HepG2 (cell line): ENCODE data around the gene PTGDR. TPM values are rescaled to one million over a fixed set of nuclear protein-coding genes. Genes with fewer than 3 reads are reported as not detected.

Source experiments
- ATAC-seq: fragments of 200-7000 bp; cut with Tn5 transposase; 3 replicates; pipeline ENCODE4 v1.9.1; 2020; ENCODE audit warnings: mild to moderate bottlenecking, moderate library complexity
- BruUV-seq: library from RNA; stranded (reverse); fragments of 400-500 nt; replicated peaks from 2 replicates; lab custom pipeline; 2021; lab: Mats Ljungman, UMichigan
- CTCF ChIA-PET: fragments of 300-600 bp; formaldehyde crosslinking; extraction: SDS; loops from one replicate; lab custom pipeline; 2021; ENCODE audit warnings: low total read pairs, inconsistent platforms, low intra/inter-chr PET ratio; lab: Yijun Ruan, JAX
- POLR2A ChIA-PET: fragments of 350-600 bp; sonication (Branson Sonifier 250); formaldehyde crosslinking; loops from one replicate; lab custom pipeline; 2020; ENCODE audit warnings: antibody characterized with exemption, inconsistent platforms; lab: Yijun Ruan, JAX
- DNase-seq: peaks from one replicate; pipeline ENCODE4 v3.0.0-alpha.2; 2015; ENCODE audit warnings: low spot score
- FAIRE-seq: peaks from 3 replicates; lab custom pipeline; 2011; peaks lifted over from hg19 to GRCh38; lab: Jason Lieb, UNC
- H2AFZ ChIP-seq: one replicate; pipeline ENCODE4 v1.6.1; 2011; ENCODE audit warnings: low read length, inconsistent platforms
- H3K27ac ChIP-seq: fragments of 300-600 bp; 3 replicates; pipeline ENCODE4 v1.8.0; 2011; ENCODE audit warnings: mixed run types, mild to moderate bottlenecking, mixed read lengths, low read length, inconsistent platforms; ENCODE audit not compliant: insufficient read depth; ENCODE audit errors: extremely low read length
- H3K27me3 ChIP-seq, 2 experiments: fragments of 200-600 bp in 1 of 2; 2 replicates in 1 of 2; 3 replicates in 1 of 2; pipeline versions ENCODE4 v1.6.0 to v1.8.0; 2011; ENCODE audit warnings: low read length in 2 of 2, mild to moderate bottlenecking in 2 of 2, moderate library complexity in 2 of 2, inconsistent platforms in 1 of 2; ENCODE audit not compliant: insufficient read depth in 2 of 2, control insufficient read depth in 1 of 2
- H3K36me3 ChIP-seq, 2 experiments: fragments of 200-600 bp in 1 of 2; replicated peaks in 1 of 2; 2 replicates in 1 of 2; 3 replicates in 1 of 2; pipeline versions ENCODE4 v1.5.1 to v1.8.0; 2011; ENCODE audit warnings: low read length in 2 of 2, inconsistent platforms in 1 of 2; ENCODE audit not compliant: insufficient read depth in 2 of 2, control insufficient read depth in 1 of 2
- H3K4me1 ChIP-seq: 2 replicates; pipeline ENCODE4 v1.5.1; 2012; ENCODE audit warnings: low read length, inconsistent platforms; ENCODE audit not compliant: insufficient read depth
- H3K4me2 ChIP-seq: 2 replicates; pipeline ENCODE4 v1.6.0; 2011; ENCODE audit warnings: low read depth, low read length, inconsistent platforms
- H3K4me3 ChIP-seq, 3 experiments: fragments of 200-600 bp in 1 of 3; sonication (generic), shearing (Covaris generic) in 1 of 3; replicated peaks in 1 of 3; 2 replicates each; pipeline ENCODE4 v1.5.1; 2011 to 2016; ENCODE audit warnings: low read length in 3 of 3, inconsistent platforms in 2 of 3, low read depth in 2 of 3, mild to moderate bottlenecking in 2 of 3, control low read depth in 1 of 3, mixed read lengths in 1 of 3; ENCODE audit not compliant: insufficient read depth in 1 of 3
- H3K79me2 ChIP-seq: one replicate; pipeline ENCODE4 v1.6.1; 2011; ENCODE audit warnings: low read length, inconsistent platforms; ENCODE audit not compliant: insufficient read depth
- H3K9ac ChIP-seq: 2 replicates; pipeline ENCODE4 v1.6.0; 2011; ENCODE audit warnings: mild to moderate bottlenecking, low read depth, low read length, inconsistent platforms; ENCODE audit not compliant: insufficient read depth
- H3K9me3 ChIP-seq: 2 replicates; pipeline ENCODE4 v1.5.1; 2012; ENCODE audit warnings: mild to moderate bottlenecking, low read length
- H4K20me1 ChIP-seq: 2 replicates; pipeline ENCODE4 v1.6.0; 2011; ENCODE audit warnings: inconsistent platforms, mild to moderate bottlenecking, low read length, moderate library complexity; ENCODE audit not compliant: insufficient read depth
- AKAP8 ChIP-seq: sonication (generic); formaldehyde crosslinking; IDR thresholded peaks from 2 replicates; pipeline ENCODE4 v1.5.1; 2020; ENCODE audit warnings: mild to moderate bottlenecking, missing genetic modification reagents
- MAFK ChIP-seq, 2 experiments: IDR thresholded peaks in 1 of 2; conservative IDR thresholded peaks in 1 of 2; 2 replicates each; pipeline ENCODE4 v1.6.1; 2011; ENCODE audit warnings: improper control_type of control experiment in 2 of 2, low read length in 2 of 2
- ZBTB42 ChIP-seq: sonication (generic); formaldehyde crosslinking; IDR thresholded peaks from 2 replicates; pipeline ENCODE4 v1.5.0; 2020; ENCODE audit warnings: mild to moderate bottlenecking, missing genetic modification reagents
- ZFYVE20 ChIP-seq: sonication (generic); formaldehyde crosslinking; IDR thresholded peaks from 2 replicates; pipeline ENCODE4 v1.8.0; 2023; ENCODE audit warnings: low read depth, mild to moderate bottlenecking, moderate library complexity, missing genetic modification reagents, borderline replicate concordance
- ZNF224 ChIP-seq: sonication (generic); formaldehyde crosslinking; IDR thresholded peaks from 2 replicates; pipeline ENCODE4 v1.5.0; 2020; ENCODE audit warnings: mild to moderate bottlenecking, missing genetic modification reagents
- ZNF788 ChIP-seq: sonication (generic); formaldehyde crosslinking; IDR thresholded peaks from 2 replicates; pipeline ENCODE4 v1.5.0; 2020; ENCODE audit warnings: mild to moderate bottlenecking, missing genetic modification reagents, borderline replicate concordance
- WGBS: methylation state at CpG from one replicate; pipeline ENCODE4 v1.1.6; 2017; ENCODE audit warnings: low lambda C conversion rate; 5-methylcytosine and 5-hydroxymethylcytosine counted together
- in situ Hi-C: cut with HindIII; loops from 2 replicates; pipeline ENCODE4 v1.10.0; 2017; ENCODE audit warnings: low pct_unique_long_range_greater_than_20kb; ENCODE audit not compliant: extremely low pct_ligation_motif_present
- intact Hi-C: fragments of 100-400 bp; cut with micrococcal nuclease; formaldehyde crosslinking; loops from one replicate; pipeline ENCODE4 v1.10.0; 2022; ENCODE audit not compliant: unreplicated experiment
- polyA plus RNA-seq, 8 experiments: library from polyadenylated mRNA; depleted of rRNA in 3 of 8; stranded (reverse) in 7 of 8; unstranded in 1 of 8; fragments of >200 nt; fragmentation: Illumina TruSeq in 4 of 8; extraction: Trizol in 4 of 8; gene quantifications; 2 replicates each; pipeline versions ENCODE4 v1.2.1 to v1.2.3, GENCODE V29; 2011 to 2016; ENCODE audit warnings: low read depth in 4 of 8, missing spikeins in 1 of 8, mixed read lengths in 1 of 8; ENCODE audit not compliant: insufficient read depth in 1 of 8
- total RNA-seq, 5 experiments: library from RNA; depleted of rRNA; stranded (reverse); fragments of >200 nt; fragmentation: Illumina TruSeq; extraction: Trizol; gene quantifications; 2 replicates each; pipeline ENCODE4 v1.2.3, GENCODE V29; 2016; ENCODE audit warnings: low read depth in 1 of 5

PTGDR gene
- total and polyA plus RNA-seq, 2 of the 13 experiments (the other 11 are each of a cell fraction or from before 2014, with no cell fraction given) = not detected

DNA sequence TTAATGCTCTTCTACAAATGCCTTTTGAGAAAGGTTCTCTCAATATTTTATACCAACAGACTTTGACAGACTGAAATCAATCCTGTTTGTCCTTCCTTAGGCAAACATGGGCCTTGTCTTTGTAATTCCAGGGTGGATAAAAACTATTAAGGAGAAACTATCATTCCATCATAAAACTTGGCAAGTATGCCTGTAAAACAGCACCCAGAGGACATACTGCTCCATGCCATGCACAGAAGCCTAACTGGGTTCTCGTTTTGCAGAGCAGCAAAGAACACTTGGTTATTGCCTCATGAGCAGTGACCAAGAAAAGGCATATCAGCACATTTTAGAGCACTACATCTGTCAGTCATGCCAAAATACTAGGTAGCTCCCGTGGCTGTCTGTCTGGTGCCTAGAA is 33.8 kb upstream of the PTGDR start:
- in situ Hi-C loops (no loop called here), intact Hi-C loops (no loop called here)
- ATAC-seq (no peak), DNase-seq (no peak), FAIRE-seq (no peak)
- Histone ChIP-seq H2AFZ (no peak overlapping the region), H3K27me3 (no peaks in the 10 kb centered on the region; a peak in 3 of 5 replicates), H3K79me2 (no peaks in the 10 kb centered on the region), H3K36me3 (no peaks in the 10 kb centered on the region), H3K9ac (no peak overlapping the region), H3K4me1 (no peaks in the 10 kb centered on the region), H3K27ac (no peak overlapping the region), H4K20me1 (no peaks in the 10 kb centered on the region), H3K4me2 (no peak overlapping the region), H3K4me3 (no peak overlapping the region), H3K9me3 (no peaks in the 10 kb centered on the region)
- no TSS peak for BruUV-seq
- ChIA-PET CTCF (no interaction called here), POLR2A (no interaction called here)
- 0% methylated on average over 2 of the region's 2 CpGs for WGBS
- TF ChIP-seq MAFK (conservative IDR thresholded peaks at IDR 0.05 in 1 of 2, IDR thresholded peaks at IDR 0.05 in 1 of 2; ENCODE audit: low read length in 2 of 2) = peak in 1 of 2 experiments; percentile 26; a peak in 1 of 4 replicates
- TF ChIP-seq AKAP8 (CRISPR knock-in tag) = no peak

DNA sequence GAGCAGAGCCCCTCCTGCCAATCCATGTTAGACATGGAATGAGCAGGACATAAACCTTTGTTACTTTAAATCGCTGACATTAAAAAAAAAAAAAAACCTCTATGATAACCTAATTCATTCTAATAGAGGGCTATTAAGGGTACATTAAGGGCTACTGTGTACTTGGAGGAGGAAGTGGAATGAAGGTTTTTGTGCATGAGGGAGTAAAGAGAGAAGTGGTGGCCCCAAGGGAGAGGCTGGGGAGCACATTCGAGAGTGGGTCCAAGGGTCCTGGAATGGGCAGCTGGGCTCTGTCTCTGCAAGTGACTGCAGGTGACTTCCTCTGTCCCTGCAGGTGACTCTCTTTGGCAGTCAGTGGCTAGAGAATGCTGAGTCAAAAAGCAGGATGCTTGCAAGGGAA is 32.1 kb upstream of the PTGDR start:
- 2% methylated on average over 2 of the region's 2 CpGs for WGBS
- DNase-seq = no peak

More for the DNA sequence above, 32.1 kb upstream of the PTGDR start:
- no peak for FAIRE-seq
- intact Hi-C loops = no loop called here
- no peaks in the 10 kb centered on the region for H3K9me3 ChIP-seq
- TF ChIP-seq ZNF224 (no peak), ZBTB42 (no peak), ZFYVE20 (CRISPR knock-in tag) (no peak), ZNF788 (no peak)
- TF ChIP-seq, all 625 proteins: peak for 0
- H3K9ac ChIP-seq = no peak overlapping the region
- ChIA-PET POLR2A (no interaction called here), CTCF (no interaction called here)
- no peak overlapping the region for H3K4me2 ChIP-seq
- H3K36me3 ChIP-seq = no peaks in the 10 kb centered on the region
- no peaks in the 10 kb centered on the region for H3K79me2 ChIP-seq
- no peaks in the 10 kb centered on the region for H4K20me1 ChIP-seq
- no peaks in the 10 kb centered on the region; a peak in 3 of 5 replicates for H3K27me3 ChIP-seq
- no peak overlapping the region for H3K4me3 ChIP-seq
- in situ Hi-C loops = no loop called here
- H2AFZ ChIP-seq = no peak overlapping the region
- H3K4me1 ChIP-seq = no peaks in the 10 kb centered on the region
- no peak for ATAC-seq
- no peak overlapping the region for H3K27ac ChIP-seq
- BruUV-seq = no TSS peak
